HEK293 (cell line): Measurements from ENCODE around the gene TRUB2.

Source experiments
- GLIS1 ChIP-seq: fragments of 450-650 bp; formaldehyde crosslinking; IDR thresholded peaks from 2 replicates; pipeline ENCODE4 v1.5.1; 2016; ENCODE audit warnings: missing biosample characterization, missing genetic modification characterization
- MZF1 ChIP-seq: fragments of 450-650 bp; formaldehyde crosslinking; IDR thresholded peaks from 2 replicates; pipeline ENCODE4 v1.5.1; 2017; ENCODE audit warnings: missing biosample characterization, missing genetic modification characterization, borderline replicate concordance
- TRIM28 ChIP-seq: IDR thresholded peaks from 2 replicates; pipeline ENCODE4 v1.6.1; 2011; ENCODE audit warnings: low read length, control low read depth, borderline replicate concordance
- ZBTB21 ChIP-seq: fragments of 450-650 bp; formaldehyde crosslinking; IDR thresholded peaks from 2 replicates; pipeline ENCODE4 v1.5.1; 2017; ENCODE audit warnings: missing biosample characterization, missing genetic modification characterization
- ZBTB48 ChIP-seq: fragments of 450-650 bp; formaldehyde crosslinking; IDR thresholded peaks from 2 replicates; pipeline ENCODE4 v1.5.1; 2016; ENCODE audit warnings: missing biosample characterization, missing genetic modification characterization
- ZFHX2 ChIP-seq: fragments of 450-650 bp; formaldehyde crosslinking; conservative IDR thresholded peaks from 2 replicates; pipeline ENCODE4 v1.5.1; 2016; ENCODE audit warnings: missing biosample characterization, missing genetic modification characterization
- ZNF155 ChIP-seq: fragments of 450-650 bp; formaldehyde crosslinking; IDR thresholded peaks from 2 replicates; pipeline ENCODE4 v1.5.1; 2016; ENCODE audit warnings: missing biosample characterization, missing genetic modification characterization
- ZNF19 ChIP-seq: fragments of 450-650 bp; formaldehyde crosslinking; IDR thresholded peaks from 2 replicates; pipeline ENCODE4; 2016; ENCODE audit warnings: missing biosample characterization, missing genetic modification characterization, low read depth
- ZNF221 ChIP-seq: fragments of 450-650 bp; formaldehyde crosslinking; IDR thresholded peaks from 2 replicates; pipeline ENCODE4 v1.5.1; 2017; ENCODE audit warnings: missing biosample characterization, missing genetic modification characterization, borderline replicate concordance
- ZNF354C ChIP-seq: fragments of 450-650 bp; formaldehyde crosslinking; IDR thresholded peaks from 2 replicates; pipeline ENCODE4 v1.5.1; 2016; ENCODE audit warnings: missing biosample characterization, missing genetic modification characterization, low read depth, borderline replicate concordance
- ZNF391 ChIP-seq: fragments of 450-650 bp; formaldehyde crosslinking; IDR thresholded peaks from 2 replicates; pipeline ENCODE4 v1.5.1; 2016; ENCODE audit warnings: low read depth, missing biosample characterization, missing genetic modification characterization, borderline replicate concordance
- ZNF561 ChIP-seq: fragments of 450-650 bp; IDR thresholded peaks from 2 replicates; pipeline ENCODE4 v1.5.1; 2018; ENCODE audit warnings: missing biosample characterization, missing genetic modification characterization, borderline replicate concordance
- ZNF701 ChIP-seq: fragments of 450-650 bp; formaldehyde crosslinking; IDR thresholded peaks from 2 replicates; pipeline ENCODE4 v1.5.1; 2016; ENCODE audit warnings: missing biosample characterization, missing genetic modification characterization
- ZNF830 ChIP-seq: fragments of 450-650 bp; IDR thresholded peaks from 2 replicates; pipeline ENCODE4 v1.5.0; 2018; ENCODE audit warnings: missing biosample characterization, missing genetic modification characterization, low read depth, mild to moderate bottlenecking, moderate library complexity
- ZNF837 ChIP-seq: fragments of 450-650 bp; formaldehyde crosslinking; IDR thresholded peaks from 2 replicates; pipeline ENCODE4 v1.5.1; 2016; ENCODE audit warnings: missing biosample characterization, missing genetic modification characterization
- TF ChIP-seq, protein P1 (sequence below): fragments of 450-650 bp; formaldehyde crosslinking; IDR thresholded peaks from 2 replicates; pipeline ENCODE4 v1.5.1; 2016; ENCODE audit warnings: missing biosample characterization, missing genetic modification characterization, low read depth
- TF ChIP-seq, protein P2 (sequence below): fragments of 450-650 bp; formaldehyde crosslinking; IDR thresholded peaks from 2 replicates; pipeline ENCODE4 v1.5.1; 2016; ENCODE audit warnings: missing biosample characterization, missing genetic modification characterization
- TF ChIP-seq, protein P3 (sequence below): fragments of 450-650 bp; formaldehyde crosslinking; IDR thresholded peaks from 2 replicates; pipeline ENCODE4 v1.5.1; 2016; ENCODE audit warnings: missing biosample characterization, missing genetic modification characterization
- TF ChIP-seq, protein P4 (sequence below): fragments of 450-650 bp; formaldehyde crosslinking; IDR thresholded peaks from 2 replicates; pipeline ENCODE4 v1.5.1; 2016; ENCODE audit warnings: missing biosample characterization, missing genetic modification characterization
- TF ChIP-seq, protein P5 (sequence below): fragments of 450-650 bp; formaldehyde crosslinking; IDR thresholded peaks from 2 replicates; pipeline ENCODE4 v1.5.1; 2016; ENCODE audit warnings: missing biosample characterization, missing genetic modification characterization
- TF ChIP-seq, protein P6 (sequence below): fragments of 450-650 bp; IDR thresholded peaks from 2 replicates; pipeline ENCODE4 v1.5.1; 2018; ENCODE audit warnings: missing biosample characterization, mild to moderate bottlenecking, missing genetic modification characterization
- TF ChIP-seq, protein P7 (sequence below): fragments of 450-650 bp; formaldehyde crosslinking; IDR thresholded peaks from 2 replicates; pipeline ENCODE4 v1.5.1; 2017; ENCODE audit warnings: missing biosample characterization, missing genetic modification characterization

TRUB2 gene

DNA sequence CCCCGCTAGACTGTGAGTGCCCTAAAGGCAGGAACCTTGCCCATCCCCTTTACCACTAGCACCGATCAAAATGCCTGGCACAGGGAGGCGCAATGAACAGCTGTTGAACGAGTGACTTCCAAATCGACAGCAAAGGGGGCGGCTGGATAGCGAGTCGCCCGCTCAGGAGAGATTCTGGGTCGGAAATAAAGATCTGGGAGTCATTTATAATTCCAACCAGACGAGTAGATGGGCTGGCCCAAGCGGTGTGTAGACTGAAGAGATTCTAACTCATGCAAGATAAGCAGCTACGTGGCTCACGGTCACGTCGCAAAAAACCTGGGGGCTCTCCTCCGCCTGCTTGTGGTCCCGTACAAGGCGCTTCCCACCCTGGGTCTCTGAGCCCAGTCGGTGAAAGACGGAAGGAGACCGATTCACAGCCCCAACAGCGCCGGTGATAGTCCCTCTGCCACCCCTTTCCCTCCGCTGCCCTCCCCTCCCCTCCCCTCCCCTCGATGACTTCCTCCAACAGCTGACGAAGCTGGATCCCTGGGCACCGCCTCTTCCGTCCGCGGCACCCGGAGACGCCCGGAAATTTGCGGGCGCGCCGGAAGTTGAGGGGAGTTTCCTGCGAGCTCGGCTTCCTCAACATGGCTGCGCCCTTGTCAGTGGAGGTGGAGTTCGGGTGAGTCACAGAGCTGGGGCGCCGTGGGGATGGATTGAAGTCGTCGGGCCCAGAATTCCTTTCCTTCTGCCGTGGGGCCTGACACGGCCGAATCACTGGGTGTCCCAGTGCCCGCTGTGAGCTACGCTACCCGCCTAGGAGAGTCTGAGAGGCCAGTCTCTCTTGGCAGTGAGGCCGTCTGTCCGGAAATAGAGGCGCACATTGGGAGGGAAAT lies 48.7 kb upstream of the TRUB2 start, which contains the start of gene URM1 (continued):
- TF ChIP-seq, protein P1, sequence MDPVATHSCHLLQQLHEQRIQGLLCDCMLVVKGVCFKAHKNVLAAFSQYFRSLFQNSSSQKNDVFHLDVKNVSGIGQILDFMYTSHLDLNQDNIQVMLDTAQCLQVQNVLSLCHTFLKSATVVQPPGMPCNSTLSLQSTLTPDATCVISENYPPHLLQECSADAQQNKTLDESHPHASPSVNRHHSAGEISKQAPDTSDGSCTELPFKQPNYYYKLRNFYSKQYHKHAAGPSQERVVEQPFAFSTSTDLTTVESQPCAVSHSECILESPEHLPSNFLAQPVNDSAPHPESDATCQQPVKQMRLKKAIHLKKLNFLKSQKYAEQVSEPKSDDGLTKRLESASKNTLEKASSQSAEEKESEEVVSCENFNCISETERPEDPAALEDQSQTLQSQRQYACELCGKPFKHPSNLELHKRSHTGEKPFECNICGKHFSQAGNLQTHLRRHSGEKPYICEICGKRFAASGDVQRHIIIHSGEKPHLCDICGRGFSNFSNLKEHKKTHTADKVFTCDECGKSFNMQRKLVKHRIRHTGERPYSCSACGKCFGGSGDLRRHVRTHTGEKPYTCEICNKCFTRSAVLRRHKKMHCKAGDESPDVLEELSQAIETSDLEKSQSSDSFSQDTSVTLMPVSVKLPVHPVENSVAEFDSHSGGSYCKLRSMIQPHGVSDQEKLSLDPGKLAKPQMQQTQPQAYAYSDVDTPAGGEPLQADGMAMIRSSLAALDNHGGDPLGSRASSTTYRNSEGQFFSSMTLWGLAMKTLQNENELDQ (tag by site-specific recombination): no peak
- no peak for TF ChIP-seq ZNF19 (tag by site-specific recombination)
- peak; percentile 9; the same call in 1 of the 2 replicates for TF ChIP-seq ZBTB48 (tag by site-specific recombination)
- TF ChIP-seq, protein P2, sequence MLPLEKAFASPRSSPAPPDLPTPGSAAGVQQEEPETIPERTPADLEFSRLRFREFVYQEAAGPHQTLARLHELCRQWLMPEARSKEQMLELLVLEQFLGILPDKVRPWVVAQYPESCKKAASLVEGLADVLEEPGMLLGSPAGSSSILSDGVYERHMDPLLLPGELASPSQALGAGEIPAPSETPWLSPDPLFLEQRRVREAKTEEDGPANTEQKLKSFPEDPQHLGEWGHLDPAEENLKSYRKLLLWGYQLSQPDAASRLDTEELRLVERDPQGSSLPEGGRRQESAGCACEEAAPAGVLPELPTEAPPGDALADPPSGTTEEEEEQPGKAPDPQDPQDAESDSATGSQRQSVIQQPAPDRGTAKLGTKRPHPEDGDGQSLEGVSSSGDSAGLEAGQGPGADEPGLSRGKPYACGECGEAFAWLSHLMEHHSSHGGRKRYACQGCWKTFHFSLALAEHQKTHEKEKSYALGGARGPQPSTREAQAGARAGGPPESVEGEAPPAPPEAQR (tag by site-specific recombination): no peak
- TF ChIP-seq, protein P3, sequence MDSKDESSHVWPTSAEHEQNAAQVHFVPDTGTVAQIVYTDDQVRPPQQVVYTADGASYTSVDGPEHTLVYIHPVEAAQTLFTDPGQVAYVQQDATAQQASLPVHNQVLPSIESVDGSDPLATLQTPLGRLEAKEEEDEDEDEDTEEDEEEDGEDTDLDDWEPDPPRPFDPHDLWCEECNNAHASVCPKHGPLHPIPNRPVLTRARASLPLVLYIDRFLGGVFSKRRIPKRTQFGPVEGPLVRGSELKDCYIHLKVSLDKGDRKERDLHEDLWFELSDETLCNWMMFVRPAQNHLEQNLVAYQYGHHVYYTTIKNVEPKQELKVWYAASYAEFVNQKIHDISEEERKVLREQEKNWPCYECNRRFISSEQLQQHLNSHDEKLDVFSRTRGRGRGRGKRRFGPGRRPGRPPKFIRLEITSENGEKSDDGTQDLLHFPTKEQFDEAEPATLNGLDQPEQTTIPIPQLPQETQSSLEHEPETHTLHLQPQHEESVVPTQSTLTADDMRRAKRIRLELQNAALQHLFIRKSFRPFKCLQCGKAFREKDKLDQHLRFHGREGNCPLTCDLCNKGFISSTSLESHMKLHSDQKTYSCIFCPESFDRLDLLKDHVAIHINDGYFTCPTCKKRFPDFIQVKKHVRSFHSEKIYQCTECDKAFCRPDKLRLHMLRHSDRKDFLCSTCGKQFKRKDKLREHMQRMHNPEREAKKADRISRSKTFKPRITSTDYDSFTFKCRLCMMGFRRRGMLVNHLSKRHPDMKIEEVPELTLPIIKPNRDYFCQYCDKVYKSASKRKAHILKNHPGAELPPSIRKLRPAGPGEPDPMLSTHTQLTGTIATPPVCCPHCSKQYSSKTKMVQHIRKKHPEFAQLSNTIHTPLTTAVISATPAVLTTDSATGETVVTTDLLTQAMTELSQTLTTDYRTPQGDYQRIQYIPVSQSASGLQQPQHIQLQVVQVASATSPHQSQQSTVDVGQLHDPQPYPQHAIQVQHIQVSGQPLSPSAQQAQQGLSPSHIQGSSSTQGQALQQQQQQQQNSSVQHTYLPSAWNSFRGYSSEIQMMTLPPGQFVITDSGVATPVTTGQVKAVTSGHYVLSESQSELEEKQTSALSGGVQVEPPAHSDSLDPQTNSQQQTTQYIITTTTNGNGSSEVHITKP: peak; percentile 69
- TF ChIP-seq, protein P4, sequence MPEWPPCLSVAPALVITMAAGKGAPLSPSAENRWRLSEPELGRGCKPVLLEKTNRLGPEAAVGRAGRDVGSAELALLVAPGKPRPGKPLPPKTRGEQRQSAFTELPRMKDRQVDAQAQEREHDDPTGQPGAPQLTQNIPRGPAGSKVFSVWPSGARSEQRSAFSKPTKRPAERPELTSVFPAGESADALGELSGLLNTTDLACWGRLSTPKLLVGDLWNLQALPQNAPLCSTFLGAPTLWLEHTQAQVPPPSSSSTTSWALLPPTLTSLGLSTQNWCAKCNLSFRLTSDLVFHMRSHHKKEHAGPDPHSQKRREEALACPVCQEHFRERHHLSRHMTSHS (tag by site-specific recombination): no peak
- no peak for TF ChIP-seq ZNF221
- no peak for TF ChIP-seq MZF1 (tag by site-specific recombination)
- TF ChIP-seq ZNF701 (tag by site-specific recombination): no peak
- TF ChIP-seq TRIM28: no peak
- TF ChIP-seq ZBTB21: no peak
- no peak for TF ChIP-seq ZNF155 (tag by site-specific recombination)
- no peak for TF ChIP-seq ZNF391
- TF ChIP-seq, protein P5, sequence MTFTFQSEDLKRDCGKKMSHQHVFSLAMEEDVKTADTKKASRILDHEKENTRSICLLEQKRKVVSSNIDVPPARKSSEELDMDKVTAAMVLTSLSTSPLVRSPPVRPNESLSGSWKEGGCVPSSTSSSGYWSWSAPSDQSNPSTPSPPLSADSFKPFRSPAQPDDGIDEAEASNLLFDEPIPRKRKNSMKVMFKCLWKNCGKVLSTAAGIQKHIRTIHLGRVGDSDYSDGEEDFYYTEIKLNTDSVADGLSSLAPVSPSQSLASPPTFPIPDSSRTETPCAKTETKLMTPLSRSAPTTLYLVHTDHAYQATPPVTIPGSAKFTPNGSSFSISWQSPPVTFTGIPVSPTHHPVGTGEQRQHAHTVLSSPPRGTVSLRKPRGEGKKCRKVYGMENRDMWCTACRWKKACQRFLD (tag by site-specific recombination): no peak
- no peak for TF ChIP-seq ZNF561
- TF ChIP-seq ZNF354C: no peak
- TF ChIP-seq GLIS1 (tag by site-specific recombination): no peak
- TF ChIP-seq, protein P6, sequence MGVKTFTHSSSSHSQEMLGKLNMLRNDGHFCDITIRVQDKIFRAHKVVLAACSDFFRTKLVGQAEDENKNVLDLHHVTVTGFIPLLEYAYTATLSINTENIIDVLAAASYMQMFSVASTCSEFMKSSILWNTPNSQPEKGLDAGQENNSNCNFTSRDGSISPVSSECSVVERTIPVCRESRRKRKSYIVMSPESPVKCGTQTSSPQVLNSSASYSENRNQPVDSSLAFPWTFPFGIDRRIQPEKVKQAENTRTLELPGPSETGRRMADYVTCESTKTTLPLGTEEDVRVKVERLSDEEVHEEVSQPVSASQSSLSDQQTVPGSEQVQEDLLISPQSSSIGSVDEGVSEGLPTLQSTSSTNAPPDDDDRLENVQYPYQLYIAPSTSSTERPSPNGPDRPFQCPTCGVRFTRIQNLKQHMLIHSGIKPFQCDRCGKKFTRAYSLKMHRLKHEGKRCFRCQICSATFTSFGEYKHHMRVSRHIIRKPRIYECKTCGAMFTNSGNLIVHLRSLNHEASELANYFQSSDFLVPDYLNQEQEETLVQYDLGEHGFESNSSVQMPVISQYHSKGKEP (tag by site-specific recombination): no peak
- TF ChIP-seq ZFHX2: no peak
- TF ChIP-seq, protein P7, sequence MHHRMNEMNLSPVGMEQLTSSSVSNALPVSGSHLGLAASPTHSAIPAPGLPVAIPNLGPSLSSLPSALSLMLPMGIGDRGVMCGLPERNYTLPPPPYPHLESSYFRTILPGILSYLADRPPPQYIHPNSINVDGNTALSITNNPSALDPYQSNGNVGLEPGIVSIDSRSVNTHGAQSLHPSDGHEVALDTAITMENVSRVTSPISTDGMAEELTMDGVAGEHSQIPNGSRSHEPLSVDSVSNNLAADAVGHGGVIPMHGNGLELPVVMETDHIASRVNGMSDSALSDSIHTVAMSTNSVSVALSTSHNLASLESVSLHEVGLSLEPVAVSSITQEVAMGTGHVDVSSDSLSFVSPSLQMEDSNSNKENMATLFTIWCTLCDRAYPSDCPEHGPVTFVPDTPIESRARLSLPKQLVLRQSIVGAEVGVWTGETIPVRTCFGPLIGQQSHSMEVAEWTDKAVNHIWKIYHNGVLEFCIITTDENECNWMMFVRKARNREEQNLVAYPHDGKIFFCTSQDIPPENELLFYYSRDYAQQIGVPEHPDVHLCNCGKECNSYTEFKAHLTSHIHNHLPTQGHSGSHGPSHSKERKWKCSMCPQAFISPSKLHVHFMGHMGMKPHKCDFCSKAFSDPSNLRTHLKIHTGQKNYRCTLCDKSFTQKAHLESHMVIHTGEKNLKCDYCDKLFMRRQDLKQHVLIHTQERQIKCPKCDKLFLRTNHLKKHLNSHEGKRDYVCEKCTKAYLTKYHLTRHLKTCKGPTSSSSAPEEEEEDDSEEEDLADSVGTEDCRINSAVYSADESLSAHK (tag by site-specific recombination): no peak
- no peak for TF ChIP-seq ZNF830 (tag by site-specific recombination)
- no peak for TF ChIP-seq ZNF837 (tag by site-specific recombination)
